RWPE2 (cell line): ENCODE measurements around the gene BDKRB2.

Experiments
- ATAC-seq: fragments of 200-7000 bp; cut with Tn5 transposase; 3 replicates; pipeline ENCODE4 v1.9.1; 2021; ENCODE audit warnings: low read depth
- DNase-seq: peaks from one replicate; pipeline ENCODE4 v3.0.0-alpha.2; 2020; ENCODE audit warnings: low spot score
- H3K27ac ChIP-seq: fragments of 450-650 bp; 2 replicates; pipeline ENCODE4 v1.5.1; 2017; ENCODE audit warnings: mild to moderate bottlenecking; ENCODE audit not compliant: poor library complexity, severe bottlenecking
- H3K27me3 ChIP-seq: fragments of 250-450 bp; sonication (Bioruptor Pico); 2 replicates; pipeline ENCODE4 v1.5.1; 2021; ENCODE audit warnings: mild to moderate bottlenecking, moderate library complexity; ENCODE audit not compliant: insufficient read depth, poor library complexity, severe bottlenecking
- H3K36me3 ChIP-seq: fragments of 250-450 bp; sonication (Bioruptor Pico); 2 replicates; pipeline ENCODE4 v1.5.1; 2020; ENCODE audit warnings: low read depth, mild to moderate bottlenecking, moderate library complexity
- H3K4me1 ChIP-seq: fragments of 250-450 bp; sonication (Bioruptor Pico); 2 replicates; pipeline ENCODE4 v1.5.1; 2021; ENCODE audit warnings: mild to moderate bottlenecking, moderate library complexity; ENCODE audit not compliant: insufficient read depth, poor library complexity, severe bottlenecking
- H3K4me3 ChIP-seq: fragments of 250-450 bp; sonication (Bioruptor Pico); 2 replicates; pipeline ENCODE4 v1.5.1; 2021; ENCODE audit warnings: mild to moderate bottlenecking, moderate library complexity; ENCODE audit not compliant: severe bottlenecking
- H3K9me3 ChIP-seq: fragments of 250-450 bp; sonication (Bioruptor Pico); 2 replicates; pipeline ENCODE4 v1.5.1; 2021; ENCODE audit warnings: mild to moderate bottlenecking, moderate library complexity; ENCODE audit not compliant: severe bottlenecking
- TF ChIP-seq, protein P1 (sequence below): fragments of 450-650 bp; IDR thresholded peaks from one replicate; pipeline ENCODE4 v1.5.1; 2017; ENCODE audit warnings: mild to moderate bottlenecking, moderate library complexity; ENCODE audit not compliant: poor library complexity, severe bottlenecking

The BDKRB2 gene

DNA sequence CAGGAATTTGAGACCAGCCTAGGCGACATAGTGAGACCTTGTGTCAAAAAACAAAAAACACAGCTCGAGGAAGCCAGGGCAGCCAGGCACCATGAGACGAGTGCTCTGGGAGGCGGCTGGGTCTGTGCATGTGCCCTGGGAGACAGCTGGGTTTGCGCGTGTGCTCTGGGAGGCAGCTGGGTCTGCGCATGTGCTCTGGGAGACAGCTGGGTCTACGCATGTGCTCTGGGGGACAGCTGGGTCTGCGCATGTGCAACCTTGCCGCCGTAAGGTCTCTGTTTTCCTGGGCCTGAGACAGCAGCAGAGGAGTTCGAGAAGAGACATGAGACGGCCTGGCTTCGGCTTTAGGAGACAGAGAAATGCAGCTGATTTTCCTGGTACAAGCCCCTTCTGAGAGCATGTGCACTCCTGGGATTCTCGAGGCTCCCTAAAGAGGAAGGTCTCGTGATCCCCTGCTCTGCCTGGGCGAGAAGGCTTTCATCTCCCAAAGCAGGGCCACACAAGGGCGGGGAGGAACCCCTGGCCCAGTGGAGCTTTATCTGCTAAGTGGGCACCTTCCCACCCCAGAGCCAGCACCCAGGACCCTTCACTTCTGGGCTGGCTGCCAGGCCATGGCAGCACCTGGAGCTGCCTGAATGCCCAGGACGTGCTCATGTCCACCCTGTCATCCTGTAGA lies 47.8 kb downstream of the BDKRB2 start:
- Histone ChIP-seq H3K36me3 (no peaks in the 10 kb centered on the region), H3K27me3 (no peaks in the 10 kb centered on the region), H3K9me3 (no peaks in the 10 kb centered on the region), H3K4me1 (peaks cover 45% of the 10 kb centered on the region), H3K27ac (peak overlapping the region; percentile 47), H3K4me3 (no peak overlapping the region)
- DNase-seq (no peak), ATAC-seq (no peak)
- TF ChIP-seq, protein P1, sequence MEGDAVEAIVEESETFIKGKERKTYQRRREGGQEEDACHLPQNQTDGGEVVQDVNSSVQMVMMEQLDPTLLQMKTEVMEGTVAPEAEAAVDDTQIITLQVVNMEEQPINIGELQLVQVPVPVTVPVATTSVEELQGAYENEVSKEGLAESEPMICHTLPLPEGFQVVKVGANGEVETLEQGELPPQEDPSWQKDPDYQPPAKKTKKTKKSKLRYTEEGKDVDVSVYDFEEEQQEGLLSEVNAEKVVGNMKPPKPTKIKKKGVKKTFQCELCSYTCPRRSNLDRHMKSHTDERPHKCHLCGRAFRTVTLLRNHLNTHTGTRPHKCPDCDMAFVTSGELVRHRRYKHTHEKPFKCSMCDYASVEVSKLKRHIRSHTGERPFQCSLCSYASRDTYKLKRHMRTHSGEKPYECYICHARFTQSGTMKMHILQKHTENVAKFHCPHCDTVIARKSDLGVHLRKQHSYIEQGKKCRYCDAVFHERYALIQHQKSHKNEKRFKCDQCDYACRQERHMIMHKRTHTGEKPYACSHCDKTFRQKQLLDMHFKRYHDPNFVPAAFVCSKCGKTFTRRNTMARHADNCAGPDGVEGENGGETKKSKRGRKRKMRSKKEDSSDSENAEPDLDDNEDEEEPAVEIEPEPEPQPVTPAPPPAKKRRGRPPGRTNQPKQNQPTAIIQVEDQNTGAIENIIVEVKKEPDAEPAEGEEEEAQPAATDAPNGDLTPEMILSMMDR, result no peak

DNA sequence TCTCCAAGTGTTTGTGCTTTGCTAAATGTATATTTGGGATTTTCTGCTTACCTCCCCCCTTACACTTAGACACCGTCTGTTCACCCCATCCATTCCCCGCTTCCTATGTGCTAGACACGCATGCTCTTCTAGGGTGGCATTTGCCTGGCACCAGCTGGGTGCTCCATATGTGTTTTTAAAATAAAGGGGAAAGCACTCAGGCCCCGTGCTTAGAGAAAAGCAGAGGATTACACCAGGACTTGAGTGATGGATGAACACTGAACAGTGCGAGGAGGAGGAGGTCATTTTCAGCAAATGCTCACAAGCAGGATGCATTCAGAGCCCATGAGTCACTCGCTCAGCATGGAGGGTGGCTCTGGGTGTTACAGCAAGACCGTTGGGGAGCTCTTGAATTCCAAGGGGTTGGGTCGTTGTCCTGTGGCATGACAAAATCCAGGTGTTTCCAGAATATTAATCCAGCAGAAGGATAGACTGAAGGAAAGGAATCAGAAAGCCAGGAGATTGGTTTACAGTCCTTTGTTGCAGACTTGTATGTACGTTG lies 48.4 kb downstream of the BDKRB2 start:
- no peak overlapping the region for H3K4me3 ChIP-seq
- no peaks in the 10 kb centered on the region for H3K9me3 ChIP-seq
- peaks cover 45% of the 10 kb centered on the region for H3K4me1 ChIP-seq
- H3K36me3 ChIP-seq, result no peaks in the 10 kb centered on the region
- peak overlapping the region; percentile 47 for H3K27ac ChIP-seq
- H3K27me3 ChIP-seq, result no peaks in the 10 kb centered on the region
- DNase-seq, result peak; percentile 90
- ATAC-seq, result peak; percentile 88
- TF ChIP-seq, protein P1, result no peak

DNA sequence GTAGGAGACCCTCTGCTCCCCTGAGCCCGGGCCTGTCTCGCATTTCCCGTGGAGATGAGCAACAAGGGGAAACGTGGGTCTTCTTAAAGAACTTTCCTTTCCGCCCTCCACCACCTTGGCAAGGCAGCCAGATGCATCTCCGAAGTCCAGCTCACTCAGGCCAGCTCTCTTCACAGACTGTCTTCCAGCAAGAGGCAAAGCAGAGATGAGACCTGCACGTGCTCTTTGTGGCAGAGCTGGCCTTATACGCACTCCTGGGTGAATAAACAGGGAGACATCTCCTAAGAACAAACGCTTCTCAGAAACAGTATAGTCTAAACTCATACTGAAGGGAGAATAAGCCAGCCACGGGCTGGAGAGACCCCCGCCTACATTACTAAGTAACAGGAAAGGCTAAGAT lies 50.0 kb downstream of the BDKRB2 start:
- DNase-seq, result no peak
- ATAC-seq, result no peak
- Histone ChIP-seq H3K4me1 (peaks cover 34% of the 10 kb centered on the region), H3K27me3 (no peaks in the 10 kb centered on the region), H3K27ac (peak overlapping the region; percentile 64), H3K4me3 (no peak overlapping the region), H3K9me3 (no peaks in the 10 kb centered on the region), H3K36me3 (no peaks in the 10 kb centered on the region)
- TF ChIP-seq, protein P1, result no peak

DNA sequence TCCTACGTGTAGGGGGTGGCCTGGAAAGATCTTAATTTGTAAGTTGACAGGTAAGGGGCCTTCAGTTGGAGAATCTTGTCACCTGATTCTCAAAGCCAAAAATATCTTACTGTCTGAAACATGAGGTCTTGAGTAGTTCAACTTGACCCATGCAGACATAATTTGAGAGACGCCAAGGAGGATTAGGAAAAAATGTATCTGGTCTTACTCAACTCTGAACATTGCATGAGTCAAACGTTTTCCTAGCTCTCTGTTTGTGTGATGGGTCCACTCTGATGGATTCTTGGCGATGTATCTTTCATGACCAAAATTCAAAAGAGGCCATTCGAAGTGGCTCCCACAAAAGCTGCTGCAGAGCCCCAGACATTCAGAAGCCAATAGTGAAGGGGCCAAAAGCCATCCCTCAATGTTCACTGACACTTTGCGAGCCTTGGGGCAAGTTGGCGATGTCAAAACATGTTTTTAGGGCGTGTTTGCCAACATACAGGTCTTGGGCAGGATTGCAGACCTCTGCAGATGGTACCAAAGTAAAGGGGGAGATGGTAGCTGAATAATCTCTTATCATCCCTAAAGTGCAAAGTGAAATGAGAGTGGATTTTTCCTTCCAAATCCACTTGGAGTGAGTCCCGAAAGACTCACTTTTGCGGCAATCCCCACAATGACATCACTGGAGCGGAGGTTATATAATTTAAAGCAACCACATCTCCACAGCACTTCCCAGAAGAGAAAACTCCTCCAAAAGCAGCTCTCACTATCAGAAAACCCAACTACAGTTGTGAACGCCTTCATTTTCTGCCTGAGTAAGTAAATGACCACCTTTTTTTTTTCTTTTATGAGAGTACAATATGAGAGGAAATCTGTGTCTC lies 51.1 kb downstream of the BDKRB2 start, which contains the start of gene BDKRB1:
TSS of gene BDKRB1 (plus strand) at position 710 of the 866 bp plus-strand sequence. CDS start 7,473 bp downstream, outside the sequence.
- Histone ChIP-seq H3K4me1 (peaks cover 34% of the 10 kb centered on the region), H3K27ac (peak within 1 kb of the TSS; percentile 64), H3K4me3 (no peak within 1 kb of the TSS), H3K36me3 (no peaks in the 10 kb centered on the region), H3K27me3 (no peaks in the 10 kb centered on the region), H3K9me3 (no peaks in the 10 kb centered on the region)
- DNase-seq, result no peak
- TF ChIP-seq, protein P1, result no peak
- ATAC-seq, result peak; percentile 69
